Measurements from ENCODE around the gene HOXD12.

HOXD12 gene

DNA sequence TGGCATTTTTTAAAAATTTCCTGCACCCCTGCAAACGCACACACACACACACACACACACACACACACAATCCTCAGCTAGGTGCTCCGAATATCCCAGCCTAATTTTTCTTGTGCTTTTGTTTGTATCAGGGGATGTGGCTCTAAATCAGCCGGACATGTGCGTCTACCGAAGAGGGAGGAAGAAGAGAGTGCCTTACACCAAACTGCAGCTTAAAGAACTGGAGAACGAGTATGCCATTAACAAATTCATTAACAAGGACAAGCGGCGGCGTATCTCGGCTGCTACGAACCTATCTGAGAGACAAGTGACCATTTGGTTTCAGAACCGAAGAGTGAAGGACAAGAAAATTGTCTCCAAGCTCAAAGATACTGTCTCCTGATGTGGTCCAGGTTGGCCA, 5.2 kb upstream of the HOXD12 start:
- H2AFZ ChIP-seq (ENCODE audit: low read length) = no peak overlapping the region
- H3K4me3 ChIP-seq (ENCODE audit: low read length) = no peak overlapping the region
- no peaks in the 10 kb centered on the region for H3K9me2 ChIP-seq (replicated peaks; ENCODE audit: insufficient read depth, low read length)
- no peak for DNase-seq
- H3K27ac ChIP-seq (ENCODE audit: low read length) = no peak overlapping the region
- H4K20me1 ChIP-seq (ENCODE audit: insufficient read depth, low read length) = no peaks in the 10 kb centered on the region
- H3F3A ChIP-seq (ENCODE audit: insufficient read depth, low read length) = peaks cover 17% of the 10 kb centered on the region
- TF ChIP-seq, protein P1, sequence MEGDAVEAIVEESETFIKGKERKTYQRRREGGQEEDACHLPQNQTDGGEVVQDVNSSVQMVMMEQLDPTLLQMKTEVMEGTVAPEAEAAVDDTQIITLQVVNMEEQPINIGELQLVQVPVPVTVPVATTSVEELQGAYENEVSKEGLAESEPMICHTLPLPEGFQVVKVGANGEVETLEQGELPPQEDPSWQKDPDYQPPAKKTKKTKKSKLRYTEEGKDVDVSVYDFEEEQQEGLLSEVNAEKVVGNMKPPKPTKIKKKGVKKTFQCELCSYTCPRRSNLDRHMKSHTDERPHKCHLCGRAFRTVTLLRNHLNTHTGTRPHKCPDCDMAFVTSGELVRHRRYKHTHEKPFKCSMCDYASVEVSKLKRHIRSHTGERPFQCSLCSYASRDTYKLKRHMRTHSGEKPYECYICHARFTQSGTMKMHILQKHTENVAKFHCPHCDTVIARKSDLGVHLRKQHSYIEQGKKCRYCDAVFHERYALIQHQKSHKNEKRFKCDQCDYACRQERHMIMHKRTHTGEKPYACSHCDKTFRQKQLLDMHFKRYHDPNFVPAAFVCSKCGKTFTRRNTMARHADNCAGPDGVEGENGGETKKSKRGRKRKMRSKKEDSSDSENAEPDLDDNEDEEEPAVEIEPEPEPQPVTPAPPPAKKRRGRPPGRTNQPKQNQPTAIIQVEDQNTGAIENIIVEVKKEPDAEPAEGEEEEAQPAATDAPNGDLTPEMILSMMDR (IDR thresholded peaks at IDR 0.05; ENCODE audit: low read length) = no peak
- no peak for TF ChIP-seq EZH2phosphoT487 (IDR thresholded peaks at IDR 0.05; ENCODE audit: low read length)
- TF ChIP-seq EZH2 (optimal IDR thresholded peaks at IDR 0.05; ENCODE audit: low read depth, low read length) = no peak
- H3K4me2 ChIP-seq (ENCODE audit: low read depth, low read length) = no peak overlapping the region
- H3K36me3 ChIP-seq (replicated peaks; ENCODE audit: insufficient read depth, low read length) = no peaks in the 10 kb centered on the region
- H3K79me2 ChIP-seq (ENCODE audit: low read length) = no peaks in the 10 kb centered on the region
- peaks cover 5% of the 10 kb centered on the region; the same call in 1 of the 2 replicates for H3K27me3 ChIP-seq (replicated peaks; ENCODE audit: insufficient read depth, low read length)
- no peaks in the 10 kb centered on the region for H3K9me3 ChIP-seq (replicated peaks; ENCODE audit: insufficient read depth, low read length)
- 0 out of 2 replicates have a peak, but pooled peaks cover 5% of the 10 kb centered on the region for H3K4me1 ChIP-seq (ENCODE audit: low read length)
- H3K9ac ChIP-seq (ENCODE audit: low read length) = no peak overlapping the region

DNA sequence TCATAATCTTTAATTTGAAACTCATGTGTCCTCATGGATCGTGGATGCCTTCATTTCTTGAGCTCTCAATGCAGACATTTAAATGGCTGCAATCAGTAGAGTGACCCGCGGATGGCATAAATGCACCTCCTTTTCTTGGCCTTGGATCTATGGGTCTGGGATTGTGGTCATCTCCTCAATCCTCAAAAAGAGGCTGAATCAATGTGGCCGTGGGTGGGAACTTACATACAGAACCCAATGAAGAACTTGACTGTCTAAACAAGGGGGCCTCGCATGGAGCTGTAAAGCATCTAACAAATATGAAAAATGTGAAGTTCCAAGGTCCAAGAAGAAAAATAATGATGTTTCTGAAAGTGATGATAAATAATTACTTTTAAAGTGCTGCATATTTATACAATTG, 4.2 kb upstream of the HOXD12 start:
- Histone ChIP-seq H3K4me3 (ENCODE audit: low read length) (no peak overlapping the region), H3K27ac (ENCODE audit: low read length) (no peak overlapping the region), H3K36me3 (replicated peaks; ENCODE audit: insufficient read depth, low read length) (no peaks in the 10 kb centered on the region), H3K79me2 (ENCODE audit: low read length) (no peaks in the 10 kb centered on the region), H3K4me1 (ENCODE audit: low read length) (0 out of 2 replicates have a peak, but pooled peaks cover 5% of the 10 kb centered on the region), H3K9me2 (replicated peaks; ENCODE audit: insufficient read depth, low read length) (no peaks in the 10 kb centered on the region), H3K4me2 (ENCODE audit: low read depth, low read length) (no peak overlapping the region), H3F3A (ENCODE audit: insufficient read depth, low read length) (peaks cover 17% of the 10 kb centered on the region), H3K9me3 (replicated peaks; ENCODE audit: insufficient read depth, low read length) (no peaks in the 10 kb centered on the region), H3K27me3 (replicated peaks; ENCODE audit: insufficient read depth, low read length) (peaks cover 1% of the 10 kb centered on the region; the same call in 1 of the 2 replicates), H4K20me1 (ENCODE audit: insufficient read depth, low read length) (no peaks in the 10 kb centered on the region), H2AFZ (ENCODE audit: low read length) (no peak overlapping the region), H3K9ac (ENCODE audit: low read length) (no peak overlapping the region)
- no peak for TF ChIP-seq EZH2 (optimal IDR thresholded peaks at IDR 0.05; ENCODE audit: low read depth, low read length)
- TF ChIP-seq, protein P1 (IDR thresholded peaks at IDR 0.05; ENCODE audit: low read length) = no peak
- DNase-seq = no peak

DNA sequence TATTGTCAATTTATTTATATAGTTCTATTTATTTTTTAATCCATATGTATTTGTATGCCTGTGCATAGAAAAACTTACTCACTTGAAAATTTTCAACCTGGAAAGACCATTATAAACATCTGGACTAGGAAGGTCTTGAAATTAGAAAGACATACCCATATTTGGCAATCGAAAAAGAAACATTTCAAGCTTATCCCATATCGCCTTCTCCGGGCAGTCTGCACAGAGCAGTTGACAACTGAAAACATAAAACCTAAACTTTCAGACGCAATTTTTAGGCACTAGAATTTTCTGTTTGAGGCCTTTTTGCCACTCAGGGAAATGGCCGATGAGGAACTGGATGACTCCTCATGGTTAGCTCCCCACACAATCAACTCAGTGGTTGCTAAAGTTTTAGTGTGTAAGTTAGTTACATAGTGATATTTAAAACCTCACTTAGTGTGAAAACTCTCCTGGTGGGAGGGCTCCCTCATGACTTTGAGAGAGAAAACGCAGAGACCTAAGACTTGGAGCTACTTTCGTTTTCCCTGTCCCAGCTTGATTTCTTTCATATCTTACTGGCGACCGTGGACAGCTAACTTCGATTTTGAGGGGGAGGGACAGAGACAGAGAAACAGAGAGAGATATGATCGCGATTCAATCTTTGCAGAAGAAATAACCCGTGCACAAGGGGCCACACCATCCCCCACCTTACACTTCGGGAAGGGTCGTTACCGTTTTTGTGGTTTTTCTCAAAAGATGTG, 3.2 kb upstream of the HOXD12 start:
- H3K9me3 ChIP-seq (replicated peaks; ENCODE audit: insufficient read depth, low read length) = no peaks in the 10 kb centered on the region
- peaks cover 17% of the 10 kb centered on the region for H3F3A ChIP-seq (ENCODE audit: insufficient read depth, low read length)
- H2AFZ ChIP-seq (ENCODE audit: low read length) = peak overlapping the region; percentile 81
- H3K9ac ChIP-seq (ENCODE audit: low read length) = peak overlapping the region; percentile 60
- H3K27ac ChIP-seq (ENCODE audit: low read length) = peak overlapping the region; percentile 81
- DNase-seq = peak; percentile 68
- no peaks in the 10 kb centered on the region for H3K36me3 ChIP-seq (replicated peaks; ENCODE audit: insufficient read depth, low read length)
- no peaks in the 10 kb centered on the region for H3K9me2 ChIP-seq (replicated peaks; ENCODE audit: insufficient read depth, low read length)
- H3K27me3 ChIP-seq (replicated peaks; ENCODE audit: insufficient read depth, low read length) = no peaks in the 10 kb centered on the region; the same call in 1 of the 2 replicates
- H3K4me2 ChIP-seq (ENCODE audit: low read depth, low read length) = peak overlapping the region; percentile 95
- H3K4me3 ChIP-seq (ENCODE audit: low read length) = peak overlapping the region; percentile 66
- TF ChIP-seq EZH2 (optimal IDR thresholded peaks at IDR 0.05; ENCODE audit: low read depth, low read length) (no peak), EZH2phosphoT487 (IDR thresholded peaks at IDR 0.05; ENCODE audit: low read length) (no peak)
- TF ChIP-seq, protein P1 (IDR thresholded peaks at IDR 0.05; ENCODE audit: low read length) = 0 out of 2 replicates have a peak, but pooled peaks have one; percentile 7
- no peaks in the 10 kb centered on the region for H3K79me2 ChIP-seq (ENCODE audit: low read length)
- no peaks in the 10 kb centered on the region for H4K20me1 ChIP-seq (ENCODE audit: insufficient read depth, low read length)
- 0 out of 2 replicates have a peak, but pooled peaks cover 5% of the 10 kb centered on the region for H3K4me1 ChIP-seq (ENCODE audit: low read length)

All from MM.1S (cell line).